K562 (cell line): ENCODE results near the gene AFF2.

ENCODE experiments used
- FOXJ3 ChIP-seq: sonication (generic); formaldehyde crosslinking; IDR thresholded peaks from 2 replicates; pipeline ENCODE4 v1.4.0; 2020; ENCODE audit warnings: mild to moderate bottlenecking, missing genetic modification reagents
- NBN ChIP-seq: fragments of 450-650 bp; IDR thresholded peaks from 2 replicates; pipeline ENCODE4 v1.6.1; 2016; ENCODE audit warnings: low read depth, mild to moderate bottlenecking

DNA sequence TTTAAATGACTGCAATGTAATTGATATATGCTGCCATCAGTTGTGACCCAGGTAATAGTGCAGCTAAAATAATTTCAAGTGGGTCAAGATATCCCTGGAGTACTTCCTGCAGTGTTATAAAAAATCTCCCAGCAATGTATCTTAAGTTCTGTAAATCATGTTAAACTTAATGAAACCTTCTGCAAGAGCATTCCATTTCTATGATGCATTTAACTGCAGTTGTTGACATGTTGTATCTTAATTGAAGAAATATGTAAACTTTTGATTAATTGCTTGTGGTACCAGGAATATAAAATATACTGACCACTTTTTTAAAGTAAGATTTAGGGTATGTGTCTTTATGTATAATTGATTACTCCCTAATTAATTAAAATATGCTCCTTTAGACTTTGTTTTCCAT is 213.6 kb downstream of the AFF2 start:
- no peak for TF ChIP-seq FOXJ3
- no peak for TF ChIP-seq NBN
